HEK293 (cell line): ENCODE measurements around the gene FAM234B.

Source experiments
- YY2 ChIP-seq: fragments of 450-650 bp; formaldehyde crosslinking; IDR thresholded peaks from 2 replicates; pipeline ENCODE4 v1.5.1; 2016; ENCODE audit warnings: missing biosample characterization, missing genetic modification characterization
- ZNF544 ChIP-seq: fragments of 450-650 bp; formaldehyde crosslinking; IDR thresholded peaks from 2 replicates; pipeline ENCODE4 v1.5.0; 2017; ENCODE audit warnings: missing biosample characterization, missing genetic modification characterization
- TF ChIP-seq, protein P1 (sequence below): fragments of 450-650 bp; formaldehyde crosslinking; IDR thresholded peaks from 2 replicates; pipeline ENCODE4 v1.5.1; 2016; ENCODE audit warnings: missing biosample characterization, missing genetic modification characterization
- TF ChIP-seq, protein P2 (sequence below): sonication (generic); formaldehyde crosslinking; IDR thresholded peaks from 2 replicates; pipeline ENCODE4 v1.8.1; 2022; ENCODE audit warnings: mild to moderate bottlenecking, moderate library complexity, missing genetic modification reagents

DNA sequence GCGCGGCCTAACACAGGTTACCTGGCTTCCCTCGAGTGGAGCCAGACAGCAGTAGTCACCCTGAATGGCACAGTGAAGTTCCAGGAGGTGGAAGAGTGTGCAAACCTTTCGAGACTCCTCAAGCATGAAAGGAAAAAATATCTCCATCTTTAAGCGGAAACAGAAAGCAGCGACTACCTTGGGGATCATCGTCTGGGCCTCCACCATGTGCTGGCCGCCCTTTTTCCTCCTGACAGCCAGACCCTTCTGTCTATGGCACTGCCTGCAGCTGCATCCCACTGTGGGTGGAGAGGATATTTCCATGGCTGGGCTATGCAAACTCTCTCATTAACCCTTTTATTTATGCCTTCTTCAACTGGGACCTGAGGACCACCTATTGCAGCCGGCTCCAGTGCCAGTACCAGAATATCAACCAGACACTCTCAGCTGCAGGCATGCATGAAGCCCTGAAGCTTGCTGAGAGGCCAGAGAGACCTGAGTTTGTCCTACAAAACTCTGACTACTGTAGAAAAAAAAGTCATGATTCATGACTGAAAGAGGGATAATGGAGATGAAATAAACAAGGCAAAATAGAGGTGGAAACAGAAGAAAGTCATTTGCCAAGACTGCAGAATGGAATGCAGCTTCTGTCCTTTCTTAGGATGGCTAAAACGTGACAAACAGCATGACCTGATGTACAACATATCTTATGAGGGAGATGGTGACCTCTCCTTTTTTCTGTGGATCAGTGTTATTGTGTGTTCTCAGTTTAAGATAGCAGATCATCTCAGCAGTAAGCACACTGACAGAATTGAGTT lies 41.7 kb upstream of the FAM234B start:
- no peak for TF ChIP-seq YY2 (tag by site-specific recombination)
- TF ChIP-seq, protein P1, sequence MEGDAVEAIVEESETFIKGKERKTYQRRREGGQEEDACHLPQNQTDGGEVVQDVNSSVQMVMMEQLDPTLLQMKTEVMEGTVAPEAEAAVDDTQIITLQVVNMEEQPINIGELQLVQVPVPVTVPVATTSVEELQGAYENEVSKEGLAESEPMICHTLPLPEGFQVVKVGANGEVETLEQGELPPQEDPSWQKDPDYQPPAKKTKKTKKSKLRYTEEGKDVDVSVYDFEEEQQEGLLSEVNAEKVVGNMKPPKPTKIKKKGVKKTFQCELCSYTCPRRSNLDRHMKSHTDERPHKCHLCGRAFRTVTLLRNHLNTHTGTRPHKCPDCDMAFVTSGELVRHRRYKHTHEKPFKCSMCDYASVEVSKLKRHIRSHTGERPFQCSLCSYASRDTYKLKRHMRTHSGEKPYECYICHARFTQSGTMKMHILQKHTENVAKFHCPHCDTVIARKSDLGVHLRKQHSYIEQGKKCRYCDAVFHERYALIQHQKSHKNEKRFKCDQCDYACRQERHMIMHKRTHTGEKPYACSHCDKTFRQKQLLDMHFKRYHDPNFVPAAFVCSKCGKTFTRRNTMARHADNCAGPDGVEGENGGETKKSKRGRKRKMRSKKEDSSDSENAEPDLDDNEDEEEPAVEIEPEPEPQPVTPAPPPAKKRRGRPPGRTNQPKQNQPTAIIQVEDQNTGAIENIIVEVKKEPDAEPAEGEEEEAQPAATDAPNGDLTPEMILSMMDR (tag by site-specific recombination): no peak
- no peak for TF ChIP-seq ZNF544 (tag by site-specific recombination)
- TF ChIP-seq, protein P2, sequence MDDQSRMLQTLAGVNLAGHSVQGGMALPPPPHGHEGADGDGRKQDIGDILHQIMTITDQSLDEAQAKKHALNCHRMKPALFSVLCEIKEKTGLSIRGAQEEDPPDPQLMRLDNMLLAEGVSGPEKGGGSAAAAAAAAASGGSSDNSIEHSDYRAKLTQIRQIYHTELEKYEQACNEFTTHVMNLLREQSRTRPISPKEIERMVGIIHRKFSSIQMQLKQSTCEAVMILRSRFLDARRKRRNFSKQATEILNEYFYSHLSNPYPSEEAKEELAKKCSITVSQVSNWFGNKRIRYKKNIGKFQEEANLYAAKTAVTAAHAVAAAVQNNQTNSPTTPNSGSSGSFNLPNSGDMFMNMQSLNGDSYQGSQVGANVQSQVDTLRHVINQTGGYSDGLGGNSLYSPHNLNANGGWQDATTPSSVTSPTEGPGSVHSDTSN (CRISPR knock-in tag): no peak
